Ascending aorta (tissue), 2 donors: ENCODE results near the gene DCST1. TPM values are rescaled to one million over a fixed set of nuclear protein-coding genes. Genes with fewer than 3 reads are reported as not detected.

ENCODE experiments used
- DNase-seq, 2 donors: peaks; one replicate each; pipeline ENCODE4 v3.0.0-alpha.2; 2019; ENCODE audit warnings: low spot score in 2 of 2
- H3K27ac ChIP-seq, 2 donors: fragments of 200-600 bp; sonication (generic); one replicate each; pipeline ENCODE4 v1.5.1; 2016 to 2017; ENCODE audit warnings: mild to moderate bottlenecking in 1 of 2
- H3K27me3 ChIP-seq: fragments of 200-600 bp; sonication (generic); one replicate; pipeline ENCODE4 v1.5.1; 2017
- H3K36me3 ChIP-seq, 2 donors: fragments of 200-600 bp; sonication (generic); one replicate each; pipeline ENCODE4 v1.5.1; 2016
- H3K4me1 ChIP-seq, 2 donors: fragments of 200-600 bp; sonication (generic); one replicate each; pipeline ENCODE4 v1.5.1; 2016 to 2017; ENCODE audit warnings: mild to moderate bottlenecking in 1 of 2
- H3K4me3 ChIP-seq, 2 donors: fragments of 200-600 bp; sonication (generic); one replicate each; pipeline ENCODE4 v1.5.1; 2016 to 2017; ENCODE audit warnings: mild to moderate bottlenecking in 1 of 2
- H3K9me3 ChIP-seq, 2 donors: fragments of 200-600 bp; sonication (generic); one replicate each; pipeline ENCODE4 v1.5.1; 2016
- CTCF ChIP-seq, 3 experiments: fragments of 200-600 bp in 2 of 3; fragments of 450-650 bp in 1 of 3; sonication (generic) in 2 of 3; IDR thresholded peaks; one replicate each; pipeline ENCODE4 v1.5.1; 2016 to 2019; ENCODE audit warnings: antibody characterized with exemption in 3 of 3, mild to moderate bottlenecking in 1 of 3, moderate library complexity in 1 of 3
- intact Hi-C: fragments of 100-400 bp; cut with DNase I; formaldehyde crosslinking; loops from one replicate; pipeline ENCODE4 v1.15.1; 2023
- total RNA-seq: library from RNA; depleted of rRNA; stranded (reverse); fragments of >200 nt; gene quantifications from one replicate; pipeline ENCODE4 v1.1.0, GENCODE V29; 2016

DCST1 gene
- total RNA-seq, 1 donor from 2014 or later: not detected

- no peak for DNase-seq
- intact Hi-C loops: no loop called here
- H3K27ac ChIP-seq: no peak overlapping the region
- no peaks in the 10 kb centered on the region for H3K4me1 ChIP-seq
- TF ChIP-seq CTCF (IDR thresholded peaks at IDR 0.05): no peak
- no peaks in the 10 kb centered on the region for H3K36me3 ChIP-seq
- H3K9me3 ChIP-seq: no peaks in the 10 kb centered on the region
- no peaks in the 10 kb centered on the region for H3K27me3 ChIP-seq
- no peak overlapping the region for H3K4me3 ChIP-seq
These were observed 6.9 kb downstream of the DCST1 start for GRCh38 chr1:155040358-155041093.

- Histone ChIP-seq H3K4me1 (no peaks in the 10 kb centered on the region), H3K4me3 (no peak overlapping the region), H3K36me3 (no peaks in the 10 kb centered on the region), H3K27me3 (no peaks in the 10 kb centered on the region), H3K27ac (no peak overlapping the region), H3K9me3 (no peaks in the 10 kb centered on the region)
- no peak for DNase-seq
- intact Hi-C loops: no loop called here
- no peak for TF ChIP-seq CTCF (IDR thresholded peaks at IDR 0.05)
These were observed 9.2 kb downstream of the DCST1 start for GRCh38 chr1:155042789-155043188.

GRCh38 chr1:155043301-155043702, 9.7 kb downstream of the DCST1 start:
- no peak for DNase-seq
- intact Hi-C loops: no loop called here
- Histone ChIP-seq H3K4me1 (no peaks in the 10 kb centered on the region), H3K9me3 (no peaks in the 10 kb centered on the region), H3K4me3 (no peak overlapping the region), H3K36me3 (no peaks in the 10 kb centered on the region), H3K27me3 (no peaks in the 10 kb centered on the region), H3K27ac (no peak overlapping the region)
- TF ChIP-seq CTCF (IDR thresholded peaks at IDR 0.05): no peak

- intact Hi-C loops: no loop called here
- Histone ChIP-seq H3K4me3 (no peak overlapping the region), H3K36me3 (no peaks in the 10 kb centered on the region), H3K27me3 (no peaks in the 10 kb centered on the region), H3K4me1 (no peaks in the 10 kb centered on the region), H3K27ac (no peak overlapping the region), H3K9me3 (no peaks in the 10 kb centered on the region)
- no peak for DNase-seq
- no peak for TF ChIP-seq CTCF (IDR thresholded peaks at IDR 0.05)
These were observed 10.2 kb downstream of the DCST1 start for GRCh38 chr1:155043793-155044192.

GRCh38 chr1:155044365-155044764, 10.7 kb downstream of the DCST1 start:
- H3K27ac ChIP-seq: no peak overlapping the region
- no peak for TF ChIP-seq CTCF (IDR thresholded peaks at IDR 0.05)
- no peaks in the 10 kb centered on the region for H3K4me1 ChIP-seq
- intact Hi-C loops: no loop called here
- H3K4me3 ChIP-seq: no peak overlapping the region
- H3K27me3 ChIP-seq: no peaks in the 10 kb centered on the region
- DNase-seq: no peak
- H3K9me3 ChIP-seq: no peaks in the 10 kb centered on the region
- no peaks in the 10 kb centered on the region for H3K36me3 ChIP-seq
